ENCODE data around the gene HSF4.
A peak's percentile ranks its signal among the peaks of the same experiment; 100 is the strongest.

Gene HSF4

DNA sequence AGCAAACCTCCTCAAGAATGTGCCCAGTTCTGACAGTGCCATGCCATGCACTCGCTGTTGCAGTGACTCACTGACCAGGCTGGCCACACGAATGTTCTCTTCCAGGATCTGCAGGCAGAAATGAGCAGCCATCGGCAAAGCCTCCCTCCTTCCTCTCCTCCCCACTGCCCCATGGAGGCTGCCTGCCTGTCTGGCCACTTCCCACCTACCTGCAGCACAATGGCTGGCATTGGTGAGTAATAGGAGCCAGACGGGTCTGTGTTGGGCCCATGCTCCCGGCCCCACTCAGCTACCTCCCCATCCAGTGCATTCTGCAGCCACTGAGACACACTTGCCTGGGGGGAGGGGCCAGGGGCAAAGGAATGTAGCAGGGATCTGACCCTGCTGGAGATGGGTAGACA is 22.0 kb downstream of the HSF4 start:
- no peak overlapping the region for H3K9ac ChIP-seq (ENCODE audit: low read length)
- no peaks in the 10 kb centered on the region for H3K36me3 ChIP-seq (ENCODE audit: control insufficient read depth, insufficient read depth, low read length)
- no peaks in the 10 kb centered on the region for H3K27me3 ChIP-seq (ENCODE audit: control insufficient read depth, insufficient read depth, low read length)
- no peak overlapping the region for H3K4me3 ChIP-seq (ENCODE audit: low read length)
- H3K27ac ChIP-seq (ENCODE audit: low read depth, low read length) = no peak overlapping the region
- peaks cover 5% of the 10 kb centered on the region for H3K4me1 ChIP-seq (ENCODE audit: control insufficient read depth, insufficient read depth, low read length)

- no peak overlapping the region for H3K4me3 ChIP-seq (ENCODE audit: low read length)
- H3K27ac ChIP-seq (ENCODE audit: low read depth, low read length) = no peak overlapping the region
- no peak overlapping the region for H3K9ac ChIP-seq (ENCODE audit: low read length)
- no peaks in the 10 kb centered on the region for H3K27me3 ChIP-seq (ENCODE audit: control insufficient read depth, insufficient read depth, low read length)
- H3K36me3 ChIP-seq (ENCODE audit: control insufficient read depth, insufficient read depth, low read length) = no peaks in the 10 kb centered on the region
- peaks cover 5% of the 10 kb centered on the region for H3K4me1 ChIP-seq (ENCODE audit: control insufficient read depth, insufficient read depth, low read length)
Measured at GRCh38 chr16:67187175-67187890, 22.8 kb downstream of the HSF4 start.

GRCh38 chr16:67188323-67188722 is 23.8 kb downstream of the HSF4 start:
- Histone ChIP-seq H3K36me3 (ENCODE audit: control insufficient read depth, insufficient read depth, low read length) (no peaks in the 10 kb centered on the region), H3K27me3 (ENCODE audit: control insufficient read depth, insufficient read depth, low read length) (no peaks in the 10 kb centered on the region), H3K4me3 (ENCODE audit: low read length) (no peak overlapping the region), H3K27ac (ENCODE audit: low read depth, low read length) (no peak overlapping the region), H3K4me1 (ENCODE audit: control insufficient read depth, insufficient read depth, low read length) (peaks cover 10% of the 10 kb centered on the region), H3K9ac (ENCODE audit: low read length) (no peak overlapping the region)

- no peak overlapping the region for H3K9ac ChIP-seq (ENCODE audit: low read length)
- peaks cover 12% of the 10 kb centered on the region for H3K4me1 ChIP-seq (ENCODE audit: control insufficient read depth, insufficient read depth, low read length)
- H3K27ac ChIP-seq (ENCODE audit: low read depth, low read length) = no peak overlapping the region
- no peaks in the 10 kb centered on the region for H3K27me3 ChIP-seq (ENCODE audit: control insufficient read depth, insufficient read depth, low read length)
- H3K4me3 ChIP-seq (ENCODE audit: low read length) = no peak overlapping the region
- no peaks in the 10 kb centered on the region for H3K36me3 ChIP-seq (ENCODE audit: control insufficient read depth, insufficient read depth, low read length)
Measured at GRCh38 chr16:67188798-67189197, 24.3 kb downstream of the HSF4 start.

- no peak within 1 kb of the TSS for H3K27ac ChIP-seq (ENCODE audit: low read depth, low read length)
- H3K4me1 ChIP-seq (ENCODE audit: control insufficient read depth, insufficient read depth, low read length) = peaks cover 12% of the 10 kb centered on the region
- H3K36me3 ChIP-seq (ENCODE audit: control insufficient read depth, insufficient read depth, low read length) = peaks cover 6% of the 10 kb centered on the region
- no peak within 1 kb of the TSS for H3K4me3 ChIP-seq (ENCODE audit: low read length)
- no peaks in the 10 kb centered on the region for H3K27me3 ChIP-seq (ENCODE audit: control insufficient read depth, insufficient read depth, low read length)
- no peak within 1 kb of the TSS for H3K9ac ChIP-seq (ENCODE audit: low read length)
Measured at GRCh38 chr16:67190041-67190440, 25.5 kb downstream of the HSF4 start, which contains the start of gene EXOC3L1. Gene EXOC3L1 (minus strand): TSS chr16:67190136. CDS start chr16:67189676, 460 bp downstream.

GRCh38 chr16:67190448-67191399 is 26.2 kb downstream of the HSF4 start:
- Histone ChIP-seq H3K9ac (ENCODE audit: low read length) (no peak overlapping the region), H3K27ac (ENCODE audit: low read depth, low read length) (no peak overlapping the region), H3K36me3 (ENCODE audit: control insufficient read depth, insufficient read depth, low read length) (peaks cover 11% of the 10 kb centered on the region), H3K4me3 (ENCODE audit: low read length) (no peak overlapping the region), H3K27me3 (ENCODE audit: control insufficient read depth, insufficient read depth, low read length) (no peaks in the 10 kb centered on the region), H3K4me1 (ENCODE audit: control insufficient read depth, insufficient read depth, low read length) (peaks cover 12% of the 10 kb centered on the region)

DNA sequence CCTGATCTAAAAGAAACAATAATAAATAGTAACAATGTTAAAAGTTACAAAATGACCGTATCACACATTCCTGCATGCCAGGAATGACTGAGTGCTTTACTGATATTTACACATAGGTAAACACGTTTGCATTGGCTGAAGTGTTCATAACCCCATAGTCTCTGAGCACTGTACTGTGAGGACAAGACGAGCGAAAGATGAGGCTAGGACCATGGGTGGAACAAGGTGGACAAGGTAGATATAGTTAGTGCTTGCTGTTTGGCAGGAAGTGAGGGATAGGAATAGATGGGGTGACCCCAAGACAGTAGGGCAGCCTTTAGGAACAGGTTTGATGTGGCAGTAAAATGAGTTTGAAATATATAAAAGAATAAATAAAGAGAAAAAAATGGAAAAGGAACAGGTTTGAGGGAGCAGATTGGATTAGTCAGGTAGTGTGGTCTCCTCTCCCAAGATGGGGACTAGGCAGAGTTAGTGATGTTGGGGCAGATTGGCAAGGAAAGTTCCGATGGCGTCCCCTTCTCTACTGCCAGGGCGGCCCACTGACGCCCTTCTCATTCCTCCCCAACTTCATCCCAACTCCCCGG is 27.0 kb downstream of the HSF4 start:
- no peak overlapping the region for H3K27ac ChIP-seq (ENCODE audit: low read depth, low read length)
- peaks cover 17% of the 10 kb centered on the region for H3K36me3 ChIP-seq (ENCODE audit: control insufficient read depth, insufficient read depth, low read length)
- no peaks in the 10 kb centered on the region for H3K27me3 ChIP-seq (ENCODE audit: control insufficient read depth, insufficient read depth, low read length)
- no peak overlapping the region for H3K9ac ChIP-seq (ENCODE audit: low read length)
- peaks cover 12% of the 10 kb centered on the region for H3K4me1 ChIP-seq (ENCODE audit: control insufficient read depth, insufficient read depth, low read length)
- peak overlapping the region; percentile 40 for H3K4me3 ChIP-seq (ENCODE audit: low read length)

GRCh38 chr16:67191995-67192681 is 27.6 kb downstream of the HSF4 start, which contains the start of gene E2F4:
Gene E2F4 (plus strand): TSS chr16:67192155. CDS start chr16:67192228, 73 bp downstream.
- peak within 1 kb of the TSS; percentile 97 for H3K4me3 ChIP-seq (ENCODE audit: low read length)
- peaks cover 12% of the 10 kb centered on the region for H3K4me1 ChIP-seq (ENCODE audit: control insufficient read depth, insufficient read depth, low read length)
- H3K9ac ChIP-seq (ENCODE audit: low read length) = peak within 1 kb of the TSS; percentile 95
- peaks cover 23% of the 10 kb centered on the region for H3K36me3 ChIP-seq (ENCODE audit: control insufficient read depth, insufficient read depth, low read length)
- H3K27ac ChIP-seq (ENCODE audit: low read depth, low read length) = peak within 1 kb of the TSS; percentile 40
- no peaks in the 10 kb centered on the region for H3K27me3 ChIP-seq (ENCODE audit: control insufficient read depth, insufficient read depth, low read length)

GRCh38 chr16:67192781-67193361 is 28.3 kb downstream of the HSF4 start:
- Histone ChIP-seq H3K27me3 (ENCODE audit: control insufficient read depth, insufficient read depth, low read length) (no peaks in the 10 kb centered on the region), H3K27ac (ENCODE audit: low read depth, low read length) (no peak overlapping the region), H3K4me1 (ENCODE audit: control insufficient read depth, insufficient read depth, low read length) (peaks cover 12% of the 10 kb centered on the region), H3K9ac (ENCODE audit: low read length) (peak overlapping the region; percentile 95), H3K4me3 (ENCODE audit: low read length) (peak overlapping the region; percentile 97), H3K36me3 (ENCODE audit: control insufficient read depth, insufficient read depth, low read length) (peaks cover 30% of the 10 kb centered on the region)

- Histone ChIP-seq H3K36me3 (ENCODE audit: control insufficient read depth, insufficient read depth, low read length) (peaks cover 34% of the 10 kb centered on the region), H3K9ac (ENCODE audit: low read length) (peak overlapping the region; percentile 95), H3K4me3 (ENCODE audit: low read length) (peak overlapping the region; percentile 97), H3K27me3 (ENCODE audit: control insufficient read depth, insufficient read depth, low read length) (no peaks in the 10 kb centered on the region), H3K4me1 (ENCODE audit: control insufficient read depth, insufficient read depth, low read length) (peaks cover 12% of the 10 kb centered on the region), H3K27ac (ENCODE audit: low read depth, low read length) (no peak overlapping the region)
Measured at GRCh38 chr16:67193536-67193935, 29.0 kb downstream of the HSF4 start.

- Histone ChIP-seq H3K27ac (ENCODE audit: low read depth, low read length) (no peak overlapping the region), H3K27me3 (ENCODE audit: control insufficient read depth, insufficient read depth, low read length) (no peaks in the 10 kb centered on the region), H3K4me1 (ENCODE audit: control insufficient read depth, insufficient read depth, low read length) (peaks cover 12% of the 10 kb centered on the region), H3K36me3 (ENCODE audit: control insufficient read depth, insufficient read depth, low read length) (peaks cover 34% of the 10 kb centered on the region), H3K9ac (ENCODE audit: low read length) (no peak overlapping the region), H3K4me3 (ENCODE audit: low read length) (no peak overlapping the region)
Measured at GRCh38 chr16:67194260-67194659, 29.7 kb downstream of the HSF4 start.
